Measurements from ENCODE around the gene DACH2. TPM values are rescaled to one million over a fixed set of nuclear protein-coding genes. Genes with fewer than 3 reads are reported as not detected.

Gene DACH2
- total and polyA plus RNA-seq, 9 donors, result 0.17 to 4.8 (median 0.53) TPM

- no peaks in the 10 kb centered on the region for H3K4me1 ChIP-seq (ENCODE audit: insufficient read depth)
- no peak for TF ChIP-seq POLR2A (IDR thresholded peaks at IDR 0.05)
- no peaks in the 10 kb centered on the region for H3K36me3 ChIP-seq
- 49 to 67% (median 52%) methylated on average over 1 of the region's 1 CpG for WGBS, 3 donors
- H3K4me3 ChIP-seq, result no peak overlapping the region
- no peaks in the 10 kb centered on the region for H3K9me3 ChIP-seq
- no peak overlapping the region for H3K27ac ChIP-seq
- intact Hi-C loops (cut with DNase I), result no loop called here
- H3K27me3 ChIP-seq, result no peaks in the 10 kb centered on the region
- no peak for DNase-seq
Measured at GRCh38 chrX:86197815-86198214, 49.6 kb downstream of the DACH2 start.

GRCh38 chrX:86210772-86211171, 62.5 kb downstream of the DACH2 start:
- Histone ChIP-seq H3K27ac (no peak overlapping the region), H3K27me3 (no peaks in the 10 kb centered on the region), H3K4me3 (no peak overlapping the region), H3K9me3 (no peaks in the 10 kb centered on the region), H3K4me1 (ENCODE audit: insufficient read depth) (no peaks in the 10 kb centered on the region), H3K36me3 (no peaks in the 10 kb centered on the region)
- WGBS, 3 donors, result 55 to 58% (median 58%) methylated on average over 3 of the region's 3 CpGs
- TF ChIP-seq POLR2A (IDR thresholded peaks at IDR 0.05), result no peak
- no peak for TF ChIP-seq EP300 (IDR thresholded peaks at IDR 0.05)
- TF ChIP-seq CTCF (IDR thresholded peaks at IDR 0.05), result no peak
- no peak for DNase-seq
- intact Hi-C loops (cut with DNase I), result no loop called here

- no peak for TF ChIP-seq EP300 (IDR thresholded peaks at IDR 0.05)
- no peak for TF ChIP-seq CTCF (IDR thresholded peaks at IDR 0.05)
- TF ChIP-seq POLR2A (IDR thresholded peaks at IDR 0.05), result no peak
- no peak for DNase-seq
- Histone ChIP-seq H3K9me3 (no peaks in the 10 kb centered on the region), H3K27me3 (no peaks in the 10 kb centered on the region), H3K27ac (no peak overlapping the region), H3K4me1 (ENCODE audit: insufficient read depth) (no peaks in the 10 kb centered on the region), H3K4me3 (no peak overlapping the region), H3K36me3 (no peaks in the 10 kb centered on the region)
- intact Hi-C loops (cut with DNase I), result no loop called here
- WGBS, 3 donors, result 85 to 91% (median 86%) methylated on average over 3 of the region's 3 CpGs
Measured at GRCh38 chrX:86215260-86215659, 67.0 kb downstream of the DACH2 start.

- 65 to 67% (median 66%) methylated on average over 6 of the region's 6 CpGs for WGBS, 3 donors
- intact Hi-C loops (cut with DNase I), result no loop called here
- H3K27ac ChIP-seq, result no peak overlapping the region
- no peaks in the 10 kb centered on the region for H3K4me1 ChIP-seq (ENCODE audit: insufficient read depth)
- no peak for DNase-seq
- H3K36me3 ChIP-seq, result no peaks in the 10 kb centered on the region
- H3K9me3 ChIP-seq, result no peaks in the 10 kb centered on the region
- H3K27me3 ChIP-seq, result no peaks in the 10 kb centered on the region
- TF ChIP-seq EP300 (IDR thresholded peaks at IDR 0.05), result no peak
- no peak for TF ChIP-seq CTCF (IDR thresholded peaks at IDR 0.05)
- TF ChIP-seq POLR2A (IDR thresholded peaks at IDR 0.05), result no peak
- no peak overlapping the region for H3K4me3 ChIP-seq
Measured at GRCh38 chrX:86237482-86237881, 89.2 kb downstream of the DACH2 start.

- Histone ChIP-seq H3K27me3 (no peaks in the 10 kb centered on the region), H3K4me1 (ENCODE audit: insufficient read depth) (no peaks in the 10 kb centered on the region), H3K9me3 (no peaks in the 10 kb centered on the region), H3K36me3 (no peaks in the 10 kb centered on the region), H3K4me3 (no peak overlapping the region), H3K27ac (no peak overlapping the region)
- WGBS, 3 donors, result 94 to 96% (median 96%) methylated on average over 1 of the region's 1 CpG
- TF ChIP-seq EP300 (IDR thresholded peaks at IDR 0.05), result no peak
- no peak for TF ChIP-seq POLR2A (IDR thresholded peaks at IDR 0.05)
- no peak for TF ChIP-seq CTCF (IDR thresholded peaks at IDR 0.05)
- intact Hi-C loops (cut with DNase I), result no loop called here
- DNase-seq, result no peak
Measured at GRCh38 chrX:86241547-86241946, 93.3 kb downstream of the DACH2 start.

Measured in ovary (tissue), 9 donors.